AG09309 (cell line): ENCODE data around the gene CHCHD6.

Experiments
- DNase-seq: peaks from one replicate; pipeline ENCODE4 v3.0.0-alpha.2; 2010; ENCODE audit warnings: low read depth
- H3K4me3 ChIP-seq: 2 replicates; pipeline ENCODE4 v1.5.1; 2011; ENCODE audit warnings: mild to moderate bottlenecking, low read depth, low read length, moderate library complexity; ENCODE audit not compliant: control insufficient read depth
- TF ChIP-seq, protein P1 (sequence below): IDR thresholded peaks from 2 replicates; pipeline ENCODE4 v1.5.1; 2011; ENCODE audit warnings: mild to moderate bottlenecking, low read depth, low read length, inconsistent platforms; ENCODE audit not compliant: insufficient read depth, control insufficient read depth; ENCODE audit errors: missing control alignments

Gene CHCHD6

DNA sequence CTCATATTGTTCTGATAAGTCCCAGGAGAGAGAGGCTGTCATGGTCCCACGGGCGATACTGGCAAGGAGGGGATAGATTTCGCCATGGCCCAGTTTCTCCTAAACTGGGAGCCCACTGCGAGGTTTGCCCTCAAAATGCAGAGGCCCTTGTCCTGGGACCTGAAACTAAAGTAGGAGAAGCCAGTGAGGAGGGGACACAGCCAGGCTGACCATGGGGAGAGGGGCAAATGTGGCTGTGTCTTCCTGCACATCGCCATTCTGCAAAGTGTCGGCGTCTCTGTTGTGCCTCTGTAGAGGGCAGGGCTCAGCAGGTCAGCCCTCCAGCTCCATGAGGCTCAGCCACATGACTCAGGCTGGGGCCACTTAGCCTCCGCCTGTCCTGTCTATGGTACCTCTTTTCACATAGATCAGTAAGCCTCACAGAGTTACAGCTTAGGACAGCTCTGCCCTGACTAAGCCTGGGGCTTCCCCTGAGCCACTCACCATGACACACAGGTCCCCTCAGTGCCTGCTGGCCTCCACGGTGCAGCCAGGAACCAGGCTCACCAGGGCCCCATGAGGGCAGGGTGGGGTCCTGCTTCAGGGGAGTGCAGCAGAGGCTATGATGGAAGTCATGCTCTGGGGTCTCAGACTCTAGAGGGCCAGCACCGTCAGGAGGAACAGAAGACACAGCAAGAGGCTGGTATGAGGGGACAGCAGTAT lies 250.3 kb downstream of the CHCHD6 start:
- no peak for DNase-seq
- H3K4me3 ChIP-seq = no peak overlapping the region
- TF ChIP-seq, protein P1, sequence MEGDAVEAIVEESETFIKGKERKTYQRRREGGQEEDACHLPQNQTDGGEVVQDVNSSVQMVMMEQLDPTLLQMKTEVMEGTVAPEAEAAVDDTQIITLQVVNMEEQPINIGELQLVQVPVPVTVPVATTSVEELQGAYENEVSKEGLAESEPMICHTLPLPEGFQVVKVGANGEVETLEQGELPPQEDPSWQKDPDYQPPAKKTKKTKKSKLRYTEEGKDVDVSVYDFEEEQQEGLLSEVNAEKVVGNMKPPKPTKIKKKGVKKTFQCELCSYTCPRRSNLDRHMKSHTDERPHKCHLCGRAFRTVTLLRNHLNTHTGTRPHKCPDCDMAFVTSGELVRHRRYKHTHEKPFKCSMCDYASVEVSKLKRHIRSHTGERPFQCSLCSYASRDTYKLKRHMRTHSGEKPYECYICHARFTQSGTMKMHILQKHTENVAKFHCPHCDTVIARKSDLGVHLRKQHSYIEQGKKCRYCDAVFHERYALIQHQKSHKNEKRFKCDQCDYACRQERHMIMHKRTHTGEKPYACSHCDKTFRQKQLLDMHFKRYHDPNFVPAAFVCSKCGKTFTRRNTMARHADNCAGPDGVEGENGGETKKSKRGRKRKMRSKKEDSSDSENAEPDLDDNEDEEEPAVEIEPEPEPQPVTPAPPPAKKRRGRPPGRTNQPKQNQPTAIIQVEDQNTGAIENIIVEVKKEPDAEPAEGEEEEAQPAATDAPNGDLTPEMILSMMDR = no peak

DNA sequence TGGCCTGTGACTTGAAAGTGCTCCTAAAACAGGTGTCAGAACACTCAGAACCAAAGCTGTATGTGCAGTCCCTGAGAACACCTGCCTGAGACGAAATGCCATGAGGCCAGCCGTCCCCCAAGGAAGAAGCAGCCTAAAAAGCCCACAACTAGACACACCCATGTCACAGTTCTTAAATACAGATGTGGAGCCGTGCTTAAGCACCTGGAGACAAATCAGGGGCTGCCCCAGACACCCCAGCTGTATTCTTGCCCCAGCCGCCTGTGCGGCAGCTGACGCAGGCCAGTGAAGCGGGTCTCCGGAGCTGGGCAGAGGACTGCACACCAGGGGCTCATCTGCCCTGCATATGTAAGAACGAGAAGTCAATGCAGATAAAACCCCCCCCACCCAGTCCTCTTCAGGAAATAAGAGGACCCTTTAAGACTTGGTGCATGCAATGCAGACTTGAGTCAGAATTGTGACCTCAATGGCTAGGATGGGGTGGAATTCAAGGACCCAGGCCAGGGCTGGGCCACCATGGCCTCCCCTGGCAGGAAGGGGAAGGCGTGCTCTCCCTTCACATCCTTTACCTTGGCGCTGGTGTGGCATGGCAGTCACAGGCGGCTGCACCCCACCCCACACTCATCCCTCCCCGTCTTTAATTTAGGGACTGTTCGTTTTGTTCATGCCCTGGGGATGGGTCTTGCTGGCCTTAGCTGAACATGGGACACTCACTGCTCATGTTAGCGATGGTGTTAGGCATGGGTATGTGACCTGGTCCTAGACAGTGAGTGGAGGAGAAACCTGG lies 251.2 kb downstream of the CHCHD6 start:
- DNase-seq = no peak
- no peak overlapping the region for H3K4me3 ChIP-seq
- TF ChIP-seq, protein P1 = no peak

DNA sequence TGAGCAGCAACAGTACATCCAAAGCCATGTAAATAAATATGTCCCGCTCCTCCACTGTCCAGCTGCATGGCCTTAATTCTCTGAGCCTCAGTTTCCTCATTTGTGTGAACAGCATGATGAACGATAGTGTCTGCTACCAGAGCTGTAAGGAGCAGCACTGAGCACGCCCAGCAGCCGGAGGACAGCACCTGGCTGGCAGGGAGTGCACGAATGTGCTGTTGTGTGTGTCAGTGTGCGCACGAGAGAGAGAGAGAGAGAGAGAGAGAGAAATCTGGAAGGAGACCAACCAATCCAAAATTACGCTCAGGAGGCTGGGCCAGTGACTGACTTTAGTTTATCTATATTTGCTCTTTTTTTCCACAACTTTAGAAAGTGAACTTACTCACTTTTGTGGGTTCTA lies 252.3 kb downstream of the CHCHD6 start:
- TF ChIP-seq, protein P1 = no peak
- no peak overlapping the region for H3K4me3 ChIP-seq
- DNase-seq = no peak

DNA sequence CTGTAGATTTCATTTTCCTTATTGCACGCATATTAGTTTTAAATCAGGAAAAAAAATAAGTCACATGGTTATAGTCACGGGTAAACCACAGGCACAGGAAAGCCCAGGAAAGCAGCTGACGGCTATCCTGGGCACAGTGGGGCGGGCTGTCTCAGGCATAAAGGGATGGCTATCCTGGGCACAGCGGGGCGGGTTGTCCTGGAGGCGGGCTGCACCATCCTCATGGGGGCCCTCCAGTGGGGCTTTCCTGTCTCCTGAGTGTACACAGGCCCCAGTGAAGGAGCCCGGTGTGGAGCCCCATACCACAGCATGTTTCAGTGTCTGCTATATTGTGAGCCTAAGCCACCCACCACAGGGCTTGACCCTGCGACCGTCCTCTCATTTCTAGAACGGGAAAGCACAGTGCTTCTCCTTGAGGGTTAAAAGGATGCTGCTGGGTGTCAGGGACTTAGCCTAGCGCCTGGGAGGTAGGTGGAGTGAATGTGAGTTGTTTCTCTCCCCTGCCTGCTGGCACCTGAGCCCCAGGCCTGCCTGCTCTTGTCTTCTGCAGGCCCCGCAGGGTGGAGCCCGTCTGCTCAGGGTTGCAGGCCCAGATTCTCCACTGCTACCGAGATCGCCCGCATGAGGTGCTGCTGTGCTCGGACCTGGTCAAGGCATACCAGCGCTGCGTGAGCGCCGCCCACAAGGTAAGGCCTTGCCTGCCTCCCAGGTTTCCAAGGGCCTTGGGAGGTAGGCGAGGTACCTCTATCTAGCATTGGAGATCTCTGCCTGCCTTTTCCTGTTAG lies 253.0 kb downstream of the CHCHD6 start:
- H3K4me3 ChIP-seq = no peak overlapping the region
- TF ChIP-seq, protein P1 = no peak

DNA sequence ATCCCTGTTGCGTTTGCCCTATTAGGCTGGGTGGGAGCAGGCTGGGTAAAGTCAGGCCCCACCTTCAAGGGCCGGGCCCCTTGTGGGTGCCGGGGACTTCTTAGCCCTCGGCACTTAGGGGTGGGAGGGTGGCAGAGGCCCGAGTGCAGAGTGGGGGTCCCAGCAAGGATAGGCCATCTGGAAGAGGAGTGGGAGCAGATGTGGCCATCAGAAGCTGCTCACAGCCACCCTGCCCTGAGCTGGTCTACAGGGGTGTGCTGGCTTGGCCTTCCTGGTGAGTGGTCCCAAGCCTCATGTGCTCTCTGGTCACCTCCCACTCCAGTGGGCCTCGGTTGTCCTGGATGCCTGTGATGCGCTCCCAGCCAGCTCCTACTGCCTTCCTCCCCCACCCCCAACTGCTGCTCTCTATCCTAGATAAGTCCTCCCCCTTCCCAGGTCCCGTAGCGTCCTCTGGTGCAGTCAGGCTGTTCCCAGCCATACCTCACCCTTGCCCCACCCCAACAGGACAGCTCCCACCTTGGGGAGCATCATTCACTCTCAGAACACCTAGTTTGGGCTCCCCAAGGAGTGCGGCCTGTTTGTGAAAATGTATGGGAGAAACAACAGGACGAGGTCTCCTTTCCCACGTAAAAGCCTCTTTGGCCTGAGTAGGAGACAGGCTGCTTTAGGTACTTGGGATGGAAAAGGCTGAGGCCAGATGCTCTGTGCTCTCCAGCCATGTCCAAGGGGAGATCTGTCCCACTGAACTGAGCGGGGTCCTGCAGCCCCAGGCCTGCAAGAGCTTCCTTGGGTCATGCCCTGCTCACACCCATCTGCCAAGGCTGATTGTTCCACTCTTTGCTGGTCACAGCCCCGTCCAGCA lies 254.0 kb downstream of the CHCHD6 start:
- no peak for DNase-seq
- TF ChIP-seq, protein P1 = no peak
- no peak overlapping the region for H3K4me3 ChIP-seq

More for the DNA sequence above, 253.0 kb downstream of the CHCHD6 start:
- no peak for DNase-seq
